GM12875 (cell line): Measurements from ENCODE around the gene COG4.

ENCODE experiments used
- H3K4me3 ChIP-seq: one replicate; pipeline ENCODE4 v1.5.1; 2011; ENCODE audit warnings: low read depth, low read length, control low read depth
- TF ChIP-seq, protein P1 (sequence below): IDR thresholded peaks from 2 replicates; pipeline ENCODE4 v1.5.1; 2011; ENCODE audit warnings: low read depth, mild to moderate bottlenecking, control low read depth, inconsistent platforms, low read length, moderate library complexity, borderline replicate concordance; ENCODE audit not compliant: insufficient read depth

The COG4 gene

DNA sequence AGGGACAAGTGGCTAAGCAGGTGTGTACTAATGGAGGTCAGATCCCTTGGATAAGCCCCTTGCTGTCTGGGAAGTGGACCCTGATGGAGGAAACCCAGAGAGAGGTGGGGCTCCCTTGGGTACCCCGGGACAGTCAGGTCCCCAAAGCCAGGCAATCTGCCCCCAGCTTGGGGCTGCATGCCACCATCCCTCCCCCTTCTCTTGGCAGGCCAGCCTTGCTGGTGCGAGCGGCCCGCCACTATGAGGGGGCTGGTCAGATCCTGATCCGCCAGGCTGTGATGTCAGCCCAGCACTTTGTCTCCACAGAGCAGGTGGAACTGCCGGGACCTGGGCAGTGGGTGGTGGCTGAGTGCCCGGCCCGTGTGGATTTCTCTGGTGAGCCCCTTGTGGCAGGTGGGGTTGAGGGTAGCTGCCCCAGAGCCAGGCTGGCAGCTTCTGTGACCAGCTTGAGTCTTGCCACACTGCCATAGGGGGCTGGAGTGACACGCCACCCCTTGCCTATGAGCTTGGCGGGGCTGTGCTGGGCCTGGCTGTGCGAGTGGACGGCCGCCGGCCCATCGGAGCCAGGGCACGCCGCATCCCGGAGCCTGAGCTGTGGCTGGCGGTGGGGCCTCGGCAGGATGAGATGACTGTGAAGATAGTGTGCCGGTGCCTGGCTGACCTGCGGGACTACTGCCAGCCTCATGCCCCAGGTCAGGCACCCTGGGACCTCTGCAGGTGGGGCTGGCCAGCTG, 48.9 kb downstream of the COG4 start:
- TF ChIP-seq, protein P1, sequence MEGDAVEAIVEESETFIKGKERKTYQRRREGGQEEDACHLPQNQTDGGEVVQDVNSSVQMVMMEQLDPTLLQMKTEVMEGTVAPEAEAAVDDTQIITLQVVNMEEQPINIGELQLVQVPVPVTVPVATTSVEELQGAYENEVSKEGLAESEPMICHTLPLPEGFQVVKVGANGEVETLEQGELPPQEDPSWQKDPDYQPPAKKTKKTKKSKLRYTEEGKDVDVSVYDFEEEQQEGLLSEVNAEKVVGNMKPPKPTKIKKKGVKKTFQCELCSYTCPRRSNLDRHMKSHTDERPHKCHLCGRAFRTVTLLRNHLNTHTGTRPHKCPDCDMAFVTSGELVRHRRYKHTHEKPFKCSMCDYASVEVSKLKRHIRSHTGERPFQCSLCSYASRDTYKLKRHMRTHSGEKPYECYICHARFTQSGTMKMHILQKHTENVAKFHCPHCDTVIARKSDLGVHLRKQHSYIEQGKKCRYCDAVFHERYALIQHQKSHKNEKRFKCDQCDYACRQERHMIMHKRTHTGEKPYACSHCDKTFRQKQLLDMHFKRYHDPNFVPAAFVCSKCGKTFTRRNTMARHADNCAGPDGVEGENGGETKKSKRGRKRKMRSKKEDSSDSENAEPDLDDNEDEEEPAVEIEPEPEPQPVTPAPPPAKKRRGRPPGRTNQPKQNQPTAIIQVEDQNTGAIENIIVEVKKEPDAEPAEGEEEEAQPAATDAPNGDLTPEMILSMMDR, result no peak
- no peak overlapping the region for H3K4me3 ChIP-seq

DNA sequence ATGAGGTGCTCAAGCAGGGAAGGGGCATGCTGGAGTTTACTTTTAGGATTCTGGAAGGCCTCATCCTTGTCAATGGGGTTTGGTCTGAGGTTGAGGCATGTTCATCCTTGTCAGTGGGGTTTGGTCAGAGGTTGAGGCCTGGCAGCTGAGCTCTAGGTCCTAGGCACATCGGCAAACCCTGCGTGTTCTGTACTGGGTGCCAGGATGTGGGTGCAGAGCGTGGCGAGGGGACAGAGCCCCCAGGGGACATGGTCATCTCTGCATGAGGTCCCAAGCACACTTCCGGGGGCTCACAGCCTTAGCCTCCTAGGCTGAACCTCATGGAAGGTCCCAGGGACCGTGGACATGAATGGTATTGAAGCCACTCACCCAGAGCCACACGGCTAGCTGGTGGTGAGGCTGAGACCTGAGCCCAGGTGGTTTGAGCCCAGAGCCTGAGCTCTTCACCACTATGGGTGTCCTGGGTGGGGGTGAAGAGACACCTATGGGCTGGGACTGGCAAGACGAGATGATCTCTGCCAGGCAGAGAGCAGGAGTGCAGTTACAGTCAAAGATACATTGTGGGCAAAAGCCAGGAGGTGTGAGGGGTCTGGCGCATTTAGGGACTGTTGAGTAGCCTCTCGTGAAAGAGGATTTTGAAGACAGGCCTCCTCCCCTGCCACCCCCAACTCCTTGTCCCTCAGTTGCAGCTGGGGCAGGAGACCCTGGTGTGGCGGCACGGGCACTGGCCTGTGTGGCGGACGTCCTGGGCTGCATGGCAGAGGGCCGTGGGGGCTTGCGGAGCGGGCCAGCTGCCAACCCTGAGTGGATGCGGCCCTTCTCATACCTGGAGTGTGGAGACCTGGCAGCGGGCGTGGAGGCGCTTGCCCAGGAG, 49.7 kb downstream of the COG4 start:
- TF ChIP-seq, protein P1, result no peak
- no peak overlapping the region for H3K4me3 ChIP-seq

DNA sequence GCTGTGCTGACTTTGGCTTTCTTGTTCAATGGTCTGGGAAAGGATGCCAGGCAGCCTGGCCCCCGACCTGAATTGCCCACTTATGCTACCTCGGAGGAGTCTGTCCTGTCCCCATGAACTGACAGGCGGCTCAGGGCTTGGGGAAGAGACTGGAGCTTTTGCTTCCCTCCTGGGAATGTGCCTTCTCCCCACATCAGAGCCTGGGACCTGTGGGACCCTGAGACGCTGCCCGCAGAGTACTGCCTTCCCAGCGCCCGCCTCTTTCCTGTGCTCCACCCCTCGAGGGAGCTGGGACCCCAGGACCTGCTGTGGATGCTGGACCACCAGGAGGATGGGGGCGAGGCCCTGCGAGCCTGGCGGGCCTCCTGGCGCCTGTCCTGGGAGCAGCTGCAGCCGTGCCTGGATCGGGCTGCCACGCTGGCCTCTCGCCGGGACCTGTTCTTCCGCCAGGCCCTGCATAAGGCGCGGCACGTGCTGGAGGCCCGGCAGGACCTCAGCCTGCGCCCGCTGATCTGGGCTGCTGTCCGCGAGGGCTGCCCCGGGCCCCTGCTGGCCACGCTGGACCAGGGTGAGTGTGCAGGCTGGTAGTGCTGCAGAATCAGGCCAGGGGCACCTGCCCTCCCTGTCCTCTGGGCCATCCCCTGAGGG, 50.4 kb downstream of the COG4 start:
- TF ChIP-seq, protein P1, result no peak
- H3K4me3 ChIP-seq, result no peak overlapping the region

DNA sequence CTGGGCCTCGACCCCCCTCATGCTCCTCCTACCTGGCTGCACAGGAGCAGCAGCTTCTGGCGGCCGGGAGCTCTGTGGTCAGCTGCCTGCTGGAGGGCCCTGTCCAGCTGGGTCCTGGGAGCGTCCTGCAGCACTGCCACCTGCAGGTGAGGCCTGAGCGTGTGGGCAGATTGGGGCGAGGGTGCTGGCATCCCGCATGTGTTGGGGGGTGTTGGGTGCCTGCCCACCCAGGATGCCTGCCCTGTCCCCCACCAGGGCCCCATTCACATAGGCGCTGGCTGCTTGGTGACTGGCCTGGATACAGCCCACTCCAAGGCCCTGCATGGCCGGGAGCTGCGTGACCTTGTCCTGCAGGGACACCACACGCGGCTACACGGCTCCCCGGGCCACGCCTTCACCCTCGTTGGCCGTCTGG, 52.4 kb downstream of the COG4 start:
- TF ChIP-seq, protein P1, result 0 out of 2 replicates have a peak, but pooled peaks have one; percentile 20

DNA sequence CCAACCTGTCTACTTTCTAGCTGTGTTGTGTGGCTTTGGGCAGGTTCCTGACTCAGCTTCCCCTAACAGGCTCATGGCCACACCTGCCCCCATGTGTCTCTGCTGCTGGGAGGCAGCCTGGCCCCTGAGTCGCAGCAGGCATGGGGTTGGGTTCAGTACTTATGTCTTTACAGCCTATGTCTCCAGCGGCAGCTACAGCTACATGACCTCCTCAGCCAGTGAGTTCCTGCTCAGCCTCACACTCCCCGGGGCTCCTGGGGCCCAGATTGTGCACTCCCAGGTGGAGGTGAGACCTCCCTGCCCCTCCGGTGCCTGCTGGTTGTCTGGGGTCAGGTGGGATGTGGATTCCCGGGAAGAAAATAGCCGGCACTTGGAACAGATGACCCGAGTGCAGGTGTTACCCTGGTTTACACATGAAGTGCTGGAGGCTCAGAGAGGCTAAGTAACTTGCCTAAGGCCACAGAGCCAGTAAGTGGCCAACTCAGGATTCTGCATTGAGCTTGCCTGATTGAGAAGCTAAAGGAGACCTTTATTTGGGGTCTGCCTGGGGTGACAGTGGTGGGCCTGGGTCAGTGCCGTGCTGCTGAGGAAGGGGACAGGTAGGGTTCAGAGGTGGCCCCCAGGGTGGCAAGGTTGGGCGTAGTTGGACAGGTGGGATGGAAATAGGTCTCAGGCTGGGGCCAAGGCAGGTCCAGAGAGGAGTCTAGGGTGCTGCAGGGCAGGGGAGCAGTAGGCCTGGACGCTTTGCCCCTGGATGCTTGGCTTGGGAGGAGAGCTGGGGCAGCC, 53.0 kb downstream of the COG4 start:
- TF ChIP-seq, protein P1, result no peak
- H3K4me3 ChIP-seq, result no peak overlapping the region

More for the DNA sequence above, 52.4 kb downstream of the COG4 start:
- no peak overlapping the region for H3K4me3 ChIP-seq

DNA sequence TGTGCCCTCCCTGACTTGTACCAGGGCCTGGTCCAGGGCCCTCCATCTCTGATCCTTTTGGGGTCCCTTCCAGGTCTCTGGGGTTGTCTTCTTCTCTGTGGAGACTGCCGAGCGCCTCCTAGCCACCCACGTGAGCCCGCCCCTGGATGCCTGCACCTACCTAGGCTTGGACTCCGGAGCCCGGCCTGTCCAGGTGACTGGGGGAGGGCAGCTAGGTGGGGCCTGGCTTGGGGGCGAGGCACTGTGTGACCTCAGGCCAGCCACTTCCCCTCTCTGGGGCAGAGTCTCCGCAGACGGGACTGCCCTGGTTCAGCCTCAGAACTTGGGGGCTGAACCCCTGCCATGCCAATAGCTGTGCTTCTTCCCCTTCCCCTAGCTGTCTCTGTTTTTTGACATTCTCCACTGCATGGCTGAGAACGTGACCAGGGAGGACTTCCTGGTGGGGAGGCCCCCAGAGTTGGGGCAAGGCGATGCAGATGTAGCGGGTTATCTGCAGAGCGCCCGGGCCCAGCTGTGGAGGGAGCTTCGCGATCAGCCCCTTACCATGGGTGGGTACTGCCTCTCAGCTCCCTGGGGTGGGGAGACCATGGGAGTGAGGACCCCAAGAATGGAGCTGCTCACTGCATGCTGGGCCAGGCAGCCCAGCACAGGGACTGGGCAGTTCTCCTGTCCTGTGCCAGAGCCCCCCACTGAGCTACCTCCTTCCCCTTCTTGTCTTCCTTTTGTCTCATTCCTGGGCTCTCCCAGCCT, 54.4 kb downstream of the COG4 start:
- TF ChIP-seq, protein P1, result no peak
- H3K4me3 ChIP-seq, result no peak overlapping the region
